H9 (cell line): Measurements from ENCODE around the gene FOXK1. TPM values are rescaled to one million over a fixed set of nuclear protein-coding genes. Genes with fewer than 3 reads are reported as not detected.

Experiments used
- DNase-seq: peaks from one replicate; pipeline ENCODE4 v3.0.0-alpha.2; 2017
- H2AFZ ChIP-seq: one replicate; pipeline ENCODE4 v1.6.1; 2013; ENCODE audit warnings: mild to moderate bottlenecking, low read length, control low read depth, moderate library complexity
- H2AK5ac ChIP-seq: 2 replicates; pipeline ENCODE4 v1.6.1; 2013; ENCODE audit warnings: low read length, control low read depth, mixed read lengths; ENCODE audit not compliant: insufficient read length
- H2BK120ac ChIP-seq: one replicate; pipeline ENCODE4 v1.6.1; 2013; ENCODE audit warnings: low read depth, mild to moderate bottlenecking, low read length, control low read depth, inconsistent platforms; ENCODE audit not compliant: poor library complexity, severe bottlenecking
- H2BK12ac ChIP-seq: 2 replicates; pipeline ENCODE4 v1.6.1; 2013; ENCODE audit warnings: low read length, control low read depth, mixed read lengths, low read depth; ENCODE audit not compliant: insufficient read length
- H2BK15ac ChIP-seq: 2 replicates; pipeline ENCODE4 v1.6.1; 2013; ENCODE audit warnings: low read depth, low read length, control low read depth
- H2BK20ac ChIP-seq: one replicate; pipeline ENCODE4 v1.6.1; 2013; ENCODE audit warnings: low read depth, mild to moderate bottlenecking, low read length, control low read depth, inconsistent platforms; ENCODE audit not compliant: poor library complexity, severe bottlenecking
- H2BK5ac ChIP-seq: 2 replicates; pipeline ENCODE4 v1.6.1; 2013; ENCODE audit warnings: low read length, control low read depth, mixed read lengths; ENCODE audit not compliant: insufficient read length
- H3K14ac ChIP-seq: 2 replicates; pipeline ENCODE4 v1.6.1; 2013; ENCODE audit warnings: low read length, control low read depth; ENCODE audit not compliant: insufficient read depth
- H3K18ac ChIP-seq: 2 replicates; pipeline ENCODE4 v1.6.1; 2013; ENCODE audit warnings: low read depth, mild to moderate bottlenecking, mixed read lengths, low read length, control low read depth; ENCODE audit not compliant: insufficient read length
- H3K23ac ChIP-seq: 2 replicates; pipeline ENCODE4 v1.6.1; 2013; ENCODE audit warnings: low read length, control low read depth, mixed read lengths, low read depth; ENCODE audit not compliant: insufficient read length
- H3K23me2 ChIP-seq: 2 replicates; pipeline ENCODE4 v1.6.1; 2013; ENCODE audit warnings: low read depth, mild to moderate bottlenecking, mixed read lengths, low read length, control low read depth; ENCODE audit not compliant: insufficient read length, poor library complexity, severe bottlenecking
- H3K27ac ChIP-seq: 2 replicates; pipeline ENCODE4 v1.5.1; 2013; ENCODE audit warnings: low read length, control low read depth, mixed read lengths, low read depth; ENCODE audit not compliant: insufficient read length
- H3K27me3 ChIP-seq: 2 replicates; pipeline ENCODE4 v1.6.1; 2013; ENCODE audit warnings: low read length, control low read depth, inconsistent platforms; ENCODE audit not compliant: insufficient read depth
- H3K4ac ChIP-seq: 2 replicates; pipeline ENCODE4 v1.6.1; 2013; ENCODE audit warnings: low read depth, mild to moderate bottlenecking, control low read depth, inconsistent platforms, low read length, moderate library complexity
- H3K4me1 ChIP-seq: 2 replicates; pipeline ENCODE4 v1.6.1; 2013; ENCODE audit warnings: low read length, control low read depth, inconsistent platforms; ENCODE audit not compliant: insufficient read depth
- H3K4me2 ChIP-seq: 2 replicates; pipeline ENCODE4 v1.6.1; 2013; ENCODE audit warnings: low read length, control low read depth, mixed read lengths; ENCODE audit not compliant: insufficient read length, insufficient read depth
- H3K56ac ChIP-seq: 2 replicates; pipeline ENCODE4 v1.6.1; 2013; ENCODE audit warnings: low read depth, mild to moderate bottlenecking, mixed read lengths, low read length, control low read depth; ENCODE audit not compliant: insufficient read length
- H3K79me1 ChIP-seq: 2 replicates; pipeline ENCODE4 v1.6.1; 2013; ENCODE audit warnings: low read depth, mild to moderate bottlenecking, moderate library complexity, low read length, control low read depth, inconsistent platforms; ENCODE audit not compliant: insufficient read depth, poor library complexity, severe bottlenecking
- H3K79me2 ChIP-seq: 2 replicates; pipeline ENCODE4 v1.6.1; 2013; ENCODE audit warnings: low read length, control low read depth, inconsistent platforms; ENCODE audit not compliant: insufficient read depth
- H3K9ac ChIP-seq: 2 replicates; pipeline ENCODE4 v1.6.1; 2013; ENCODE audit warnings: low read length, control low read depth, mixed read lengths; ENCODE audit not compliant: insufficient read length; ENCODE audit errors: extremely low read depth
- H3K9me3 ChIP-seq: one replicate; pipeline ENCODE4 v1.6.1; 2013; ENCODE audit warnings: low read depth, low read length, inconsistent platforms; ENCODE audit not compliant: control insufficient read depth
- H3T11ph ChIP-seq: one replicate; pipeline ENCODE4 v1.6.1; 2013; ENCODE audit warnings: mild to moderate bottlenecking, low read length, control low read depth, inconsistent platforms
- H4K20me1 ChIP-seq: one replicate; pipeline ENCODE4 v1.6.1; 2013; ENCODE audit not compliant: control insufficient read depth, insufficient read length, insufficient read depth
- H4K5ac ChIP-seq: 2 replicates; pipeline ENCODE4 v1.6.1; 2013; ENCODE audit warnings: low read depth, mild to moderate bottlenecking, mixed read lengths, low read length, control low read depth; ENCODE audit not compliant: insufficient read length
- H4K8ac ChIP-seq: replicated peaks from 2 replicates; pipeline ENCODE4 v1.6.1; 2013; ENCODE audit warnings: low read length, control low read depth, mixed read lengths, low read depth; ENCODE audit not compliant: insufficient read length
- H4K91ac ChIP-seq: 2 replicates; pipeline ENCODE4 v1.6.1; 2013; ENCODE audit warnings: low read depth, mild to moderate bottlenecking, moderate library complexity, mixed read lengths, low read length, control low read depth; ENCODE audit not compliant: insufficient read length
- H3K27ac Mint-ChIP-seq, 3 experiments: 2 replicates in 2 of 3; 3 replicates in 1 of 3; pipeline ENCODE4 v1.8.0; 2020 to 2021; ENCODE audit warnings: mixed read lengths in 3 of 3, mild to moderate bottlenecking in 1 of 3, moderate library complexity in 1 of 3
- H3K27me3 Mint-ChIP-seq: 2 replicates; pipeline ENCODE4 v1.8.0; 2021; ENCODE audit warnings: low read depth, mild to moderate bottlenecking, moderate library complexity, mixed read lengths
- H3K36me3 Mint-ChIP-seq, 3 experiments: 2 replicates in 2 of 3; 3 replicates in 1 of 3; pipeline ENCODE4 v1.8.0; 2020 to 2021; ENCODE audit warnings: low read depth in 3 of 3, mixed read lengths in 3 of 3; ENCODE audit not compliant: insufficient read depth in 1 of 3
- H3K4me1 Mint-ChIP-seq, 2 experiments: 2 replicates each; pipeline ENCODE4 v1.8.0; 2020; ENCODE audit warnings: mixed read lengths in 2 of 2
- H3K4me3 Mint-ChIP-seq, 2 experiments: 2 replicates in 1 of 2; 3 replicates in 1 of 2; pipeline ENCODE4 v1.8.0; 2020 to 2021; ENCODE audit warnings: mild to moderate bottlenecking in 2 of 2, mixed read lengths in 2 of 2, moderate library complexity in 1 of 2
- H3K9me3 Mint-ChIP-seq, 2 experiments: 2 replicates in 1 of 2; 3 replicates in 1 of 2; pipeline ENCODE4 v1.8.0; 2020; ENCODE audit warnings: mild to moderate bottlenecking in 2 of 2, mixed read lengths in 2 of 2, moderate library complexity in 1 of 2
- CTCF ChIP-seq: fragments of 200-600 bp; sonication (generic); conservative IDR thresholded peaks from 3 replicates; pipeline ENCODE4 v1.8.0; 2021; ENCODE audit warnings: antibody characterized with exemption, mild to moderate bottlenecking
- WGBS: extraction: QIAGEN DNeasy Blood & Tissue Kit; methylation state at CpG from one replicate; pipeline ENCODE4 v1.1.7; 2013; ENCODE audit warnings: missing lambda C conversion rate, low lambda C conversion rate, mixed read lengths; ENCODE audit not compliant: insufficient read length; ENCODE audit errors: extremely low coverage; 5-methylcytosine and 5-hydroxymethylcytosine counted together
- total RNA-seq: library from RNA; stranded (reverse); gene quantifications from 2 replicates; pipeline ENCODE4 v1.2.1, GENCODE V29; 2021

Gene FOXK1
- total RNA-seq, 1 experiment from 2014 or later, result 14.4 TPM

GRCh38 chr7:4720225-4720624 is 38.1 kb downstream of the FOXK1 start:
- DNase-seq, result no peak
- Histone ChIP-seq H4K5ac (no peak overlapping the region), H3K27ac (no peak overlapping the region), H2BK12ac (no peak overlapping the region), H4K20me1 (no peaks in the 10 kb centered on the region), H2BK5ac (no peak overlapping the region), H3K9ac (no peak overlapping the region), H2AK5ac (no peak overlapping the region), H3K79me1 (no peaks in the 10 kb centered on the region), H3T11ph (no peak overlapping the region), H2BK120ac (no peak overlapping the region), H3K18ac (no peak overlapping the region), H3K4me1 (no peaks in the 10 kb centered on the region), H2AFZ (no peak overlapping the region), H2BK20ac (no peak overlapping the region), H3K23me2 (no peaks in the 10 kb centered on the region), H4K8ac (no peak overlapping the region), H4K91ac (no peak overlapping the region), H3K4me2 (no peak overlapping the region), H3K14ac (no peak overlapping the region), H3K9me3 (peaks cover 3% of the 10 kb centered on the region), H3K23ac (no peak overlapping the region), H2BK15ac (no peak overlapping the region), H3K79me2 (no peaks in the 10 kb centered on the region; the same call in 1 of the 2 replicates), H3K56ac (no peak overlapping the region), H3K4ac (no peak overlapping the region), H3K27me3 (no peaks in the 10 kb centered on the region)
- no CpG with 5 or more reads among the region's 3 CpGs for WGBS
- Mint-ChIP-seq H3K4me3 (no peak overlapping the region), H3K27ac (no peak overlapping the region), H3K27me3 (peaks cover 32% of the 10 kb centered on the region), H3K9me3 (peaks cover 7% of the 10 kb centered on the region in 2 experiments; a peak in 3 of 5 replicates), H3K36me3 (peaks cover 0 to 16% (median 8%) of the 10 kb centered on the region in 3 experiments; a peak in 4 of 7 replicates), H3K4me1 (peaks cover 4 to 9% of the 10 kb centered on the region in 2 experiments; a peak in 3 of 4 replicates)
- TF ChIP-seq CTCF, result no peak
